IMR-90 (cell line): ENCODE data around the gene ADAMTS10. TPM values are rescaled to one million over a fixed set of nuclear protein-coding genes. Genes with fewer than 3 reads are reported as not detected.

Experiments used
- ATAC-seq: fragments of 200-7000 bp; cut with Tn5 transposase; 2 replicates; pipeline ENCODE4 v1.9.1; 2020; ENCODE audit warnings: low read depth, mild to moderate bottlenecking, moderate library complexity
- BruUV-seq: library from RNA; stranded (reverse); fragments of 400-500 nt; replicated peaks from 2 replicates; lab custom pipeline; 2021; lab: Mats Ljungman, UMichigan
- CTCF ChIA-PET: fragments of 300-600 bp; formaldehyde crosslinking; extraction: SDS; loops from one replicate; lab custom pipeline; 2021; ENCODE audit warnings: antibody characterized with exemption; lab: Yijun Ruan, JAX
- POLR2A ChIA-PET: fragments of 300-600 bp; sonication (Branson Sonifier 250); formaldehyde crosslinking; loops from one replicate; lab custom pipeline; 2022; ENCODE audit warnings: antibody characterized with exemption; ENCODE audit not compliant: unreplicated experiment; lab: Charles Lee
- DNase-seq: peaks from one replicate; pipeline ENCODE4 v3.0.0; 2013
- H2AFZ ChIP-seq: replicated peaks from 2 replicates; pipeline ENCODE3; 2013; ENCODE audit warnings: low read length, mild to moderate bottlenecking; ENCODE audit not compliant: poor library complexity
- H2AK5ac ChIP-seq: 2 replicates; pipeline ENCODE4 v1.6.1; 2013; ENCODE audit warnings: low read depth, low read length, inconsistent platforms
- H2AK9ac ChIP-seq: replicated peaks from 2 replicates; pipeline ENCODE3; 2013; ENCODE audit warnings: mild to moderate bottlenecking, low read depth, low read length, moderate library complexity; ENCODE audit not compliant: poor library complexity
- H2BK120ac ChIP-seq: 2 replicates; pipeline ENCODE4 v1.6.1; 2013; ENCODE audit warnings: low read depth, low read length, inconsistent platforms
- H2BK15ac ChIP-seq: 3 replicates; pipeline ENCODE4 v1.6.1; 2013; ENCODE audit warnings: low read depth, low read length, inconsistent platforms
- H2BK20ac ChIP-seq: 2 replicates; pipeline ENCODE4 v1.6.1; 2013; ENCODE audit warnings: low read depth, mild to moderate bottlenecking, inconsistent platforms, low read length, moderate library complexity
- H2BK5ac ChIP-seq: 2 replicates; pipeline ENCODE4 v1.6.1; 2013; ENCODE audit warnings: mild to moderate bottlenecking, low read depth, low read length, inconsistent platforms; ENCODE audit not compliant: poor library complexity, severe bottlenecking
- H3K14ac ChIP-seq: replicated peaks from 2 replicates; pipeline ENCODE4 v1.6.1; 2013; ENCODE audit warnings: low read depth, low read length, inconsistent platforms
- H3K18ac ChIP-seq: 2 replicates; pipeline ENCODE4 v1.6.1; 2013; ENCODE audit warnings: low read depth, low read length, control low read depth
- H3K23ac ChIP-seq: 2 replicates; pipeline ENCODE4 v1.6.1; 2013; ENCODE audit warnings: low read depth, low read length, inconsistent platforms
- H3K27ac ChIP-seq: 2 replicates; pipeline ENCODE4 v1.5.1; 2013; ENCODE audit warnings: mild to moderate bottlenecking, control low read depth, low read length; ENCODE audit not compliant: insufficient read depth
- H3K27me3 ChIP-seq: 2 replicates; pipeline ENCODE4 v1.6.1; 2013; ENCODE audit warnings: low read length; ENCODE audit not compliant: control insufficient read depth, insufficient read depth
- H3K36me3 ChIP-seq: 2 replicates; pipeline ENCODE4 v1.6.1; 2013; ENCODE audit warnings: low read length, mixed read lengths; ENCODE audit not compliant: control insufficient read depth, insufficient read depth
- H3K4ac ChIP-seq: 2 replicates; pipeline ENCODE4 v1.6.1; 2013; ENCODE audit warnings: low read depth, low read length, inconsistent platforms
- H3K4me1 ChIP-seq: 2 replicates; pipeline ENCODE4 v1.6.1; 2013; ENCODE audit warnings: low read length, mixed read lengths; ENCODE audit not compliant: control insufficient read depth, insufficient read depth
- H3K4me2 ChIP-seq: 2 replicates; pipeline ENCODE4 v1.6.1; 2013; ENCODE audit warnings: low read depth, mild to moderate bottlenecking, control low read depth, low read length, moderate library complexity
- H3K4me3 ChIP-seq: 2 replicates; pipeline ENCODE4 v1.5.1; 2013; ENCODE audit warnings: low read depth, mild to moderate bottlenecking, control low read depth, low read length, moderate library complexity; ENCODE audit not compliant: insufficient read depth
- H3K56ac ChIP-seq: 2 replicates; pipeline ENCODE4 v1.6.1; 2013; ENCODE audit warnings: low read length, inconsistent platforms; ENCODE audit not compliant: insufficient read depth; ENCODE audit errors: extremely low read depth
- H3K79me1 ChIP-seq, 2 experiments: 2 replicates each; pipeline ENCODE4 v1.6.1; 2013; ENCODE audit warnings: low read length in 2 of 2, inconsistent platforms in 1 of 2, low read depth in 1 of 2
- H3K9ac ChIP-seq: 2 replicates; pipeline ENCODE4 v1.6.1; 2013; ENCODE audit warnings: low read depth, low read length, control low read depth
- H3K9me1 ChIP-seq: 2 replicates; pipeline ENCODE4 v1.6.1; 2013; ENCODE audit warnings: low read length, inconsistent platforms; ENCODE audit not compliant: insufficient read depth
- H3K9me3 ChIP-seq: 2 replicates; pipeline ENCODE4 v1.6.1; 2013; ENCODE audit warnings: low read length; ENCODE audit not compliant: control insufficient read depth, insufficient read depth
- H4K20me1 ChIP-seq: 2 replicates; pipeline ENCODE4 v1.6.1; 2013; ENCODE audit warnings: low read length, inconsistent platforms; ENCODE audit not compliant: insufficient read depth
- H4K5ac ChIP-seq: 2 replicates; pipeline ENCODE4 v1.6.1; 2013; ENCODE audit warnings: mild to moderate bottlenecking, low read depth, low read length, control low read depth
- H4K8ac ChIP-seq, 2 experiments: 2 replicates each; pipeline ENCODE4 v1.6.1; 2013; ENCODE audit warnings: low read depth in 2 of 2, low read length in 2 of 2, control low read depth in 1 of 2, inconsistent platforms in 1 of 2
- H4K91ac ChIP-seq: 2 replicates; pipeline ENCODE4 v1.6.1; 2013; ENCODE audit warnings: low read depth, low read length, inconsistent platforms; ENCODE audit not compliant: insufficient read depth
- CTCF ChIP-seq: conservative IDR thresholded peaks from 2 replicates; pipeline ENCODE4 v1.5.1; 2012; ENCODE audit warnings: mild to moderate bottlenecking, low read depth, low read length, improper control_type of control experiment
- NFE2L2 ChIP-seq: fragments of 150-350 bp; IDR thresholded peaks from 2 replicates; pipeline ENCODE4 v1.6.1; 2016; ENCODE audit warnings: low read depth, mild to moderate bottlenecking, low read length
- POLR2A ChIP-seq: IDR thresholded peaks from 2 replicates; pipeline ENCODE4 v1.6.1; 2012; ENCODE audit warnings: mild to moderate bottlenecking, low read depth, low read length
- RCOR1 ChIP-seq: IDR thresholded peaks from 2 replicates; pipeline ENCODE4 v1.6.1; 2012; ENCODE audit warnings: mild to moderate bottlenecking, low read length, improper control_type of control experiment; ENCODE audit not compliant: insufficient replicate concordance
- WGBS, 2 experiments: methylation state at CpG; one replicate each; pipeline versions ENCODE4 v1.1.5 to v1.1.7; 2013; ENCODE audit warnings: missing lambda C conversion rate in 2 of 2; ENCODE audit not compliant: insufficient read length in 1 of 2; ENCODE audit errors: extremely low coverage in 2 of 2; 5-methylcytosine and 5-hydroxymethylcytosine counted together
- dilution Hi-C: fragments of 300-500 bp; cut with HindIII; formaldehyde crosslinking; loops from one replicate; pipeline ENCODE4 v1.14.3; 2018; ENCODE audit warnings: low sequenced_read_pairs; ENCODE audit not compliant: unreplicated experiment
- in situ Hi-C: fragments of 300-500 bp; cut with MboI; formaldehyde crosslinking; loops from 3 replicates; pipeline ENCODE4 v1.14.3; 2019; ENCODE audit warnings: low sequenced_read_pairs, inconsistent platforms, mixed read lengths
- intact Hi-C: fragments of 100-400 bp; cut with micrococcal nuclease; formaldehyde crosslinking; loops from 2 replicates; pipeline ENCODE4 v1.10.0; 2022
- polyA plus RNA-seq, 3 experiments: library from polyadenylated mRNA; depleted of rRNA; stranded (reverse); fragments of >200 nt; gene quantifications; 2 replicates each; pipeline ENCODE4 v1.2.3, GENCODE V29; 2012; ENCODE audit warnings: low replicate concordance in 1 of 3
- total RNA-seq: library from RNA; depleted of rRNA; stranded (reverse); fragments of >200 nt; gene quantifications from 2 replicates; pipeline ENCODE4 v1.2.3, GENCODE V29; 2012; rRNA removed

The ADAMTS10 gene
- total and polyA plus RNA-seq, 2 of the 4 experiments (the other 2 are of a cell fraction) = 3.4 to 11.5 TPM

- Histone ChIP-seq H4K91ac (no peak overlapping the region), H3K27ac (no peak overlapping the region), H3K18ac (no peak overlapping the region), H3K27me3 (no peaks in the 10 kb centered on the region), H2AK5ac (no peak overlapping the region), H3K56ac (no peak overlapping the region), H3K4me3 (no peak overlapping the region), H3K14ac (no peak overlapping the region), H3K4me2 (no peak overlapping the region), H4K5ac (no peak overlapping the region), H3K9ac (no peak overlapping the region), H2AK9ac (no peak overlapping the region), H2BK20ac (no peak overlapping the region), H4K20me1 (peaks cover 24% of the 10 kb centered on the region; the same call in 1 of the 2 replicates), H3K9me3 (no peaks in the 10 kb centered on the region), H2BK120ac (no peak overlapping the region), H3K23ac (no peak overlapping the region), H2AFZ (no peak overlapping the region), H3K36me3 (no peaks in the 10 kb centered on the region), H3K4ac (no peak overlapping the region), H3K79me1 (peaks cover 24 to 32% of the 10 kb centered on the region in 2 experiments), H2BK15ac (no peak overlapping the region), H4K8ac (no peak overlapping the region), H3K9me1 (peaks cover 25% of the 10 kb centered on the region), H2BK5ac (no peak overlapping the region), H3K4me1 (peaks cover 4% of the 10 kb centered on the region)
- TF ChIP-seq RCOR1 (no peak), CTCF (no peak), POLR2A (no peak), NFE2L2 (no peak)
- intact Hi-C loops (no loop called here), dilution Hi-C loops (no loop called here), in situ Hi-C loops (no loop called here)
- POLR2A ChIA-PET = interaction anchor here (0.6 kb wide), 1 partner anchor 18 kb away, joined by 3 read pairs; no protein-coding TSS in a partner anchor
- CTCF ChIA-PET = no interaction called here
- DNase-seq (no peak), ATAC-seq (no peak)
- BruUV-seq = no TSS peak
- 60% methylated on average over 1 of the region's 7 CpGs; no CpG with 5 or more reads in 1 of the 2 experiments for WGBS, 2 experiments
Observed at GRCh38 chr19:8531470-8531869, 79.0 kb downstream of the ADAMTS10 start.

Other genes starting within 250 kb of the ADAMTS10 start
- gene ANGPTL4, start 246.6 kb downstream of the ADAMTS10 start, total RNA-seq = 1.4 and 1.9 TPM in 2 replicates
- 19.1 and 21.5 TPM in 2 replicates for gene ANGPTL4, start 246.6 kb downstream of the ADAMTS10 start, polyA plus RNA-seq (2012; rRNA removed)
- gene RAB11B, start 220.4 kb downstream of the ADAMTS10 start, total RNA-seq = 8.2 and 12.2 TPM in 2 replicates
- 117 and 120 TPM in 2 replicates for gene RAB11B, start 220.4 kb downstream of the ADAMTS10 start, polyA plus RNA-seq (2012; rRNA removed)
- gene MARCHF2, start 197.4 kb downstream of the ADAMTS10 start, total RNA-seq = 48.6 and 58.8 TPM in 2 replicates
- gene MARCHF2, start 197.4 kb downstream of the ADAMTS10 start, polyA plus RNA-seq (2012; rRNA removed) = 33.8 and 39.1 TPM in 2 replicates
- gene HNRNPM, start 165.7 kb downstream of the ADAMTS10 start, total RNA-seq = 75.6 and 90.5 TPM in 2 replicates
- 197 and 249 TPM in 2 replicates for gene HNRNPM, start 165.7 kb downstream of the ADAMTS10 start, polyA plus RNA-seq (2012; rRNA removed)
- not detected in 2 replicates for gene PRAM1, start 108.1 kb downstream of the ADAMTS10 start, total RNA-seq
- gene PRAM1, start 108.1 kb downstream of the ADAMTS10 start, polyA plus RNA-seq (2012; rRNA removed) = 0.09 TPM in 2 replicates
- gene ZNF414, start 96.5 kb downstream of the ADAMTS10 start, total RNA-seq = 1.1 and 3.2 TPM in 2 replicates
- gene ZNF414, start 96.5 kb downstream of the ADAMTS10 start, polyA plus RNA-seq (2012; rRNA removed) = 14.2 and 20.8 TPM in 2 replicates
- gene MYO1F, start 33.3 kb downstream of the ADAMTS10 start, total RNA-seq = under 0.01 and 0.18 TPM in 2 replicates
- gene MYO1F, start 33.3 kb downstream of the ADAMTS10 start, polyA plus RNA-seq (2012; rRNA removed) = 0.14 TPM in 2 replicates
- gene NFILZ, start 19.9 kb upstream of the ADAMTS10 start, total RNA-seq = not detected in 2 replicates
- gene NFILZ, start 19.9 kb upstream of the ADAMTS10 start, polyA plus RNA-seq (2012; rRNA removed) = not detected in 2 replicates
- gene ACTL9, start 88.1 kb upstream of the ADAMTS10 start, total RNA-seq = not detected in 2 replicates
- gene ACTL9, start 88.1 kb upstream of the ADAMTS10 start, polyA plus RNA-seq (2012; rRNA removed) = not detected in 2 replicates
- gene OR2Z1, start 110.9 kb upstream of the ADAMTS10 start, total RNA-seq = not detected in 2 replicates
- not detected in 2 replicates for gene OR2Z1, start 110.9 kb upstream of the ADAMTS10 start, polyA plus RNA-seq (2012; rRNA removed)
- gene ZNF558, start 221.6 kb upstream of the ADAMTS10 start, total RNA-seq = 16.7 and 21.0 TPM in 2 replicates
- gene ZNF558, start 221.6 kb upstream of the ADAMTS10 start, polyA plus RNA-seq (2012; rRNA removed) = 13.7 and 14.3 TPM in 2 replicates
- not detected in 2 replicates for gene MBD3L1, start 221.7 kb upstream of the ADAMTS10 start, total RNA-seq
- gene MBD3L1, start 221.7 kb upstream of the ADAMTS10 start, polyA plus RNA-seq (2012; rRNA removed) = not detected in 2 replicates